Ishikawa (cell line): ENCODE measurements around the gene CFL1.

Experiments used
- CEBPB ChIP-seq: IDR thresholded peaks from 2 replicates; pipeline ENCODE4 v1.6.1; 2012
- CREB1 ChIP-seq: IDR thresholded peaks from 2 replicates; pipeline ENCODE4 v1.6.1; 2012; ENCODE audit warnings: low read depth
- EGR1 ChIP-seq: IDR thresholded peaks from 2 replicates; pipeline ENCODE4 v1.6.1; 2012
- EP300 ChIP-seq: IDR thresholded peaks from 2 replicates; pipeline ENCODE4 v1.6.1; 2012; ENCODE audit warnings: borderline replicate concordance
- FOXM1 ChIP-seq: IDR thresholded peaks from 2 replicates; pipeline ENCODE4 v1.6.1; 2012; ENCODE audit warnings: low read depth, borderline replicate concordance
- MAX ChIP-seq: IDR thresholded peaks from 2 replicates; pipeline ENCODE4 v1.6.1; 2012
- NFIC ChIP-seq: IDR thresholded peaks from 2 replicates; pipeline ENCODE4 v1.6.1; 2012
- RAD21 ChIP-seq: IDR thresholded peaks from 2 replicates; pipeline ENCODE4 v1.6.1; 2012; ENCODE audit warnings: low read depth
- REST ChIP-seq: IDR thresholded peaks from 2 replicates; pipeline ENCODE4 v1.6.1; 2012; ENCODE audit warnings: low read depth, mild to moderate bottlenecking
- TAF1 ChIP-seq: IDR thresholded peaks from 2 replicates; pipeline ENCODE4 v1.6.1; 2012; ENCODE audit warnings: low read depth, mild to moderate bottlenecking
- TCF12 ChIP-seq: IDR thresholded peaks from 2 replicates; pipeline ENCODE4 v1.6.1; 2012; ENCODE audit warnings: low read depth
- TEAD4 ChIP-seq: IDR thresholded peaks from 2 replicates; pipeline ENCODE4 v1.6.1; 2012
- USF1 ChIP-seq: IDR thresholded peaks from 2 replicates; pipeline ENCODE4 v1.6.1; 2012
- YY1 ChIP-seq: IDR thresholded peaks from 2 replicates; pipeline ENCODE4 v1.6.1; 2012; ENCODE audit warnings: low read depth
- ZBTB7A ChIP-seq: IDR thresholded peaks from 2 replicates; pipeline ENCODE4 v1.6.1; 2012; ENCODE audit warnings: low read depth

Gene CFL1

GRCh38 chr11:65822776-65823528 lies 35.0 kb downstream of the CFL1 start:
- TF ChIP-seq RAD21 (no peak), EGR1 (no peak), NFIC (no peak)

- TF ChIP-seq CEBPB (no peak), TCF12 (no peak), FOXM1 (no peak), TAF1 (no peak), ZBTB7A (no peak), EP300 (no peak), USF1 (no peak), EGR1 (no peak), YY1 (no peak), REST (no peak), NFIC (no peak)
Observed at GRCh38 chr11:65821107-65821506, 36.9 kb downstream of the CFL1 start.

GRCh38 chr11:65817835-65818680 lies 39.9 kb downstream of the CFL1 start:
- peak; percentile 63 for TF ChIP-seq MAX
- peak; percentile 92 for TF ChIP-seq RAD21
- no peak for TF ChIP-seq TAF1
- peak; percentile 33; the same call in 1 of the 2 replicates for TF ChIP-seq TCF12
- TF ChIP-seq CREB1, result no peak
- TF ChIP-seq NFIC, result peak; percentile 27; the same call in 1 of the 2 replicates
- TF ChIP-seq EP300, result no peak
- peak; percentile 65 for TF ChIP-seq USF1
- peak; percentile 48; the same call in 1 of the 2 replicates for TF ChIP-seq YY1

- TF ChIP-seq TCF12, result no peak
- no peak for TF ChIP-seq MAX
- no peak for TF ChIP-seq CREB1
- no peak for TF ChIP-seq RAD21
- TF ChIP-seq ZBTB7A, result no peak
- TF ChIP-seq EP300, result no peak
- TF ChIP-seq NFIC, result no peak
- no peak for TF ChIP-seq REST
- no peak for TF ChIP-seq CEBPB
- TF ChIP-seq TAF1, result no peak
- no peak for TF ChIP-seq YY1
- no peak for TF ChIP-seq EGR1
- TF ChIP-seq TEAD4, result no peak
- TF ChIP-seq USF1, result no peak
- no peak for TF ChIP-seq FOXM1
Observed at GRCh38 chr11:65817312-65817834, 40.6 kb downstream of the CFL1 start.

- TF ChIP-seq CEBPB (no peak), ZBTB7A (no peak), YY1 (no peak), NFIC (no peak), TCF12 (no peak), TEAD4 (no peak), RAD21 (no peak), EP300 (no peak), REST (no peak), EGR1 (no peak), USF1 (no peak), TAF1 (no peak), MAX (no peak)
Observed at GRCh38 chr11:65816696-65817095, 41.3 kb downstream of the CFL1 start.
